ENCODE results near the gene RAMAC. TPM values are rescaled to one million over a fixed set of nuclear protein-coding genes. Genes with fewer than 3 reads are reported as not detected.

Gene RAMAC
- total and polyA plus RNA-seq, 10 of the 15 experiments (the other 5 are each of a cell fraction or from before 2014, with no cell fraction given): 22.4 to 109 (median 41.7) TPM

- TF ChIP-seq, protein P1, sequence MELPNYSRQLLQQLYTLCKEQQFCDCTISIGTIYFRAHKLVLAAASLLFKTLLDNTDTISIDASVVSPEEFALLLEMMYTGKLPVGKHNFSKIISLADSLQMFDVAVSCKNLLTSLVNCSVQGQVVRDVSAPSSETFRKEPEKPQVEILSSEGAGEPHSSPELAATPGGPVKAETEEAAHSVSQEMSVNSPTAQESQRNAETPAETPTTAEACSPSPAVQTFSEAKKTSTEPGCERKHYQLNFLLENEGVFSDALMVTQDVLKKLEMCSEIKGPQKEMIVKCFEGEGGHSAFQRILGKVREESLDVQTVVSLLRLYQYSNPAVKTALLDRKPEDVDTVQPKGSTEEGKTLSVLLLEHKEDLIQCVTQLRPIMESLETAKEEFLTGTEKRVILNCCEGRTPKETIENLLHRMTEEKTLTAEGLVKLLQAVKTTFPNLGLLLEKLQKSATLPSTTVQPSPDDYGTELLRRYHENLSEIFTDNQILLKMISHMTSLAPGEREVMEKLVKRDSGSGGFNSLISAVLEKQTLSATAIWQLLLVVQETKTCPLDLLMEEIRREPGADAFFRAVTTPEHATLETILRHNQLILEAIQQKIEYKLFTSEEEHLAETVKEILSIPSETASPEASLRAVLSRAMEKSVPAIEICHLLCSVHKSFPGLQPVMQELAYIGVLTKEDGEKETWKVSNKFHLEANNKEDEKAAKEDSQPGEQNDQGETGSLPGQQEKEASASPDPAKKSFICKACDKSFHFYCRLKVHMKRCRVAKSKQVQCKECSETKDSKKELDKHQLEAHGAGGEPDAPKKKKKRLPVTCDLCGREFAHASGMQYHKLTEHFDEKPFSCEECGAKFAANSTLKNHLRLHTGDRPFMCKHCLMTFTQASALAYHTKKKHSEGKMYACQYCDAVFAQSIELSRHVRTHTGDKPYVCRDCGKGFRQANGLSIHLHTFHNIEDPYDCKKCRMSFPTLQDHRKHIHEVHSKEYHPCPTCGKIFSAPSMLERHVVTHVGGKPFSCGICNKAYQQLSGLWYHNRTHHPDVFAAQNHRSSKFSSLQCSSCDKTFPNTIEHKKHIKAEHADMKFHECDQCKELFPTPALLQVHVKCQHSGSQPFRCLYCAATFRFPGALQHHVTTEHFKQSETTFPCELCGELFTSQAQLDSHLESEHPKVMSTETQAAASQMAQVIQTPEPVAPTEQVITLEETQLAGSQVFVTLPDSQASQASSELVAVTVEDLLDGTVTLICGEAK (IDR thresholded peaks at IDR 0.05; ENCODE audit: borderline replicate concordance): peak; percentile 87
- TF ChIP-seq SIX5 (IDR thresholded peaks at IDR 0.05; ENCODE audit: low read depth, low read length, severe bottlenecking): peak; percentile 56
- peak; percentile 58 for TF ChIP-seq NKRF (conservative IDR thresholded peaks at IDR 0.05)
- 0 out of 2 replicates have a peak, but pooled peaks have one; percentile 48 for TF ChIP-seq ZNF24 (IDR thresholded peaks at IDR 0.05)
- TF ChIP-seq NFXL1 (IDR thresholded peaks at IDR 0.05; ENCODE audit: borderline replicate concordance): no peak
- no peak for TF ChIP-seq ZNF274 (IDR thresholded peaks at IDR 0.05; ENCODE audit: insufficient read depth, insufficient read length)
- TF ChIP-seq IRF4 (IDR thresholded peaks at IDR 0.05; ENCODE audit: low read depth, low read length): 0 out of 2 replicates have a peak, but pooled peaks have one; percentile 25
- TF ChIP-seq, protein P2, sequence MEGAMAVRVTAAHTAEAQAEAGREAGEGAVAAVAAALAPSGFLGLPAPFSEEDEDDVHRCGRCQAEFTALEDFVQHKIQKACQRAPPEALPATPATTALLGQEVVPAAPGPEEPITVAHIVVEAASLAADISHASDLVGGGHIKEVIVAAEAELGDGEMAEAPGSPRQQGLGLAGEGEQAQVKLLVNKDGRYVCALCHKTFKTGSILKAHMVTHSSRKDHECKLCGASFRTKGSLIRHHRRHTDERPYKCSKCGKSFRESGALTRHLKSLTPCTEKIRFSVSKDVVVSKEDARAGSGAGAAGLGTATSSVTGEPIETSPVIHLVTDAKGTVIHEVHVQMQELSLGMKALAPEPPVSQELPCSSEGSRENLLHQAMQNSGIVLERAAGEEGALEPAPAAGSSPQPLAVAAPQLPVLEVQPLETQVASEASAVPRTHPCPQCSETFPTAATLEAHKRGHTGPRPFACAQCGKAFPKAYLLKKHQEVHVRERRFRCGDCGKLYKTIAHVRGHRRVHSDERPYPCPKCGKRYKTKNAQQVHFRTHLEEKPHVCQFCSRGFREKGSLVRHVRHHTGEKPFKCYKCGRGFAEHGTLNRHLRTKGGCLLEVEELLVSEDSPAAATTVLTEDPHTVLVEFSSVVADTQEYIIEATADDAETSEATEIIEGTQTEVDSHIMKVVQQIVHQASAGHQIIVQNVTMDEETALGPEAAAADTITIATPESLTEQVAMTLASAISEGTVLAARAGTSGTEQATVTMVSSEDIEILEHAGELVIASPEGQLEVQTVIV (IDR thresholded peaks at IDR 0.05; ENCODE audit: borderline replicate concordance, partially characterized antibody): no peak
- no peak; the same call in 1 of the 2 replicates for TF ChIP-seq SPI1 (IDR thresholded peaks at IDR 0.05; ENCODE audit: borderline replicate concordance, insufficient read depth, low read depth, low read length)
- TF ChIP-seq NFYA (IDR thresholded peaks at IDR 0.05; ENCODE audit: borderline replicate concordance, low read depth, low read length): no peak
- no peak for TF ChIP-seq CHD4 (IDR thresholded peaks at IDR 0.05)
- peak; percentile 73 for TF ChIP-seq TAF1 (IDR thresholded peaks at IDR 0.05; ENCODE audit: borderline replicate concordance, low read depth, low read length)
- peak; percentile 11; the same call in 1 of the 2 replicates for TF ChIP-seq TCF12 (IDR thresholded peaks at IDR 0.05; ENCODE audit: low read depth, low read length)
- no peak for TF ChIP-seq ZNF384 (IDR thresholded peaks at IDR 0.05; ENCODE audit: borderline replicate concordance, low read depth, low read length)
- TF ChIP-seq RELA (IDR thresholded peaks at IDR 0.05; ENCODE audit: borderline replicate concordance, partially characterized antibody): peak; percentile 17
- TF ChIP-seq JUND (IDR thresholded peaks at IDR 0.05; ENCODE audit: low read depth, low read length): no peak
- TF ChIP-seq, protein P3, sequence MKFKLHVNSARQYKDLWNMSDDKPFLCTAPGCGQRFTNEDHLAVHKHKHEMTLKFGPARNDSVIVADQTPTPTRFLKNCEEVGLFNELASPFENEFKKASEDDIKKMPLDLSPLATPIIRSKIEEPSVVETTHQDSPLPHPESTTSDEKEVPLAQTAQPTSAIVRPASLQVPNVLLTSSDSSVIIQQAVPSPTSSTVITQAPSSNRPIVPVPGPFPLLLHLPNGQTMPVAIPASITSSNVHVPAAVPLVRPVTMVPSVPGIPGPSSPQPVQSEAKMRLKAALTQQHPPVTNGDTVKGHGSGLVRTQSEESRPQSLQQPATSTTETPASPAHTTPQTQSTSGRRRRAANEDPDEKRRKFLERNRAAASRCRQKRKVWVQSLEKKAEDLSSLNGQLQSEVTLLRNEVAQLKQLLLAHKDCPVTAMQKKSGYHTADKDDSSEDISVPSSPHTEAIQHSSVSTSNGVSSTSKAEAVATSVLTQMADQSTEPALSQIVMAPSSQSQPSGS (IDR thresholded peaks at IDR 0.05; ENCODE audit: low read length): no peak
- no peak for TF ChIP-seq ZSCAN29 (IDR thresholded peaks at IDR 0.05)
- peak; percentile 75 for TF ChIP-seq RUNX3 (IDR thresholded peaks at IDR 0.05; ENCODE audit: low read length)
- no peak for TF ChIP-seq RAD51 (IDR thresholded peaks at IDR 0.05)
These were observed 25.5 kb downstream of the RAMAC start, which contains the start of gene C15orf40 (continued) for GRCh38 chr15:83011271-83012075.
